H1 (cell line): ENCODE results near the gene PARP14. TPM values are rescaled to one million over a fixed set of nuclear protein-coding genes. Genes with fewer than 3 reads are reported as not detected.

Experiments used
- SP2 ChIP-seq: IDR thresholded peaks from 2 replicates; pipeline ENCODE4 v1.6.1; 2012; ENCODE audit warnings: mild to moderate bottlenecking, low read length, inconsistent platforms
- polyA plus RNA-seq, 7 experiments: library from polyadenylated mRNA; depleted of rRNA in 3 of 7; stranded (reverse) in 5 of 7; unstranded in 2 of 7; fragments of >200 nt in 5 of 7; fragments of 200-250 nt in 2 of 7; gene quantifications; 1 replicate in 5 of 7; 2 replicates in 1 of 7; 4 replicates in 1 of 7; pipeline versions ENCODE4 v1.2.1 to v1.2.3, GENCODE V29; 2011 to 2013; ENCODE audit warnings: missing spikeins in 2 of 7, mixed read lengths in 2 of 7
- total RNA-seq: library from RNA; stranded (reverse); fragmentation: NEBNext Ultra II Directional; extraction: Animal tissue kit (Norgen Biotek cat#: 25700); gene quantifications from 2 replicates; pipeline ENCODE4 v1.2.1, GENCODE V29; 2021

PARP14 gene
- total and polyA plus RNA-seq, 2 of the 8 experiments (the other 6 are each of a cell fraction or from before 2014, with no cell fraction given): 12.6 to 17.6 TPM

GRCh38 chr3:122760453-122761271 lies 80.0 kb downstream of the PARP14 start (continued):
- TF ChIP-seq SP2: no peak
- TF ChIP-seq, all 59 proteins: peak for 9
